H9 (cell line): Measurements from ENCODE around the gene SPOCD1. TPM values are rescaled to one million over a fixed set of nuclear protein-coding genes. Genes with fewer than 3 reads are reported as not detected.

ENCODE experiments used
- DNase-seq: peaks from one replicate; pipeline ENCODE4 v3.0.0-alpha.2; 2017
- H2AFZ ChIP-seq: one replicate; pipeline ENCODE4 v1.6.1; 2013; ENCODE audit warnings: mild to moderate bottlenecking, low read length, control low read depth, moderate library complexity
- H2AK5ac ChIP-seq: 2 replicates; pipeline ENCODE4 v1.6.1; 2013; ENCODE audit warnings: low read length, control low read depth, mixed read lengths; ENCODE audit not compliant: insufficient read length
- H2BK120ac ChIP-seq: one replicate; pipeline ENCODE4 v1.6.1; 2013; ENCODE audit warnings: low read depth, mild to moderate bottlenecking, low read length, control low read depth, inconsistent platforms; ENCODE audit not compliant: poor library complexity, severe bottlenecking
- H2BK12ac ChIP-seq: 2 replicates; pipeline ENCODE4 v1.6.1; 2013; ENCODE audit warnings: low read length, control low read depth, mixed read lengths, low read depth; ENCODE audit not compliant: insufficient read length
- H2BK15ac ChIP-seq: 2 replicates; pipeline ENCODE4 v1.6.1; 2013; ENCODE audit warnings: low read depth, low read length, control low read depth
- H2BK20ac ChIP-seq: one replicate; pipeline ENCODE4 v1.6.1; 2013; ENCODE audit warnings: low read depth, mild to moderate bottlenecking, low read length, control low read depth, inconsistent platforms; ENCODE audit not compliant: poor library complexity, severe bottlenecking
- H2BK5ac ChIP-seq: 2 replicates; pipeline ENCODE4 v1.6.1; 2013; ENCODE audit warnings: low read length, control low read depth, mixed read lengths; ENCODE audit not compliant: insufficient read length
- H3K14ac ChIP-seq: 2 replicates; pipeline ENCODE4 v1.6.1; 2013; ENCODE audit warnings: low read length, control low read depth; ENCODE audit not compliant: insufficient read depth
- H3K18ac ChIP-seq: 2 replicates; pipeline ENCODE4 v1.6.1; 2013; ENCODE audit warnings: low read depth, mild to moderate bottlenecking, mixed read lengths, low read length, control low read depth; ENCODE audit not compliant: insufficient read length
- H3K23ac ChIP-seq: 2 replicates; pipeline ENCODE4 v1.6.1; 2013; ENCODE audit warnings: low read length, control low read depth, mixed read lengths, low read depth; ENCODE audit not compliant: insufficient read length
- H3K23me2 ChIP-seq: 2 replicates; pipeline ENCODE4 v1.6.1; 2013; ENCODE audit warnings: low read depth, mild to moderate bottlenecking, mixed read lengths, low read length, control low read depth; ENCODE audit not compliant: insufficient read length, poor library complexity, severe bottlenecking
- H3K27ac ChIP-seq: 2 replicates; pipeline ENCODE4 v1.5.1; 2013; ENCODE audit warnings: low read length, control low read depth, mixed read lengths, low read depth; ENCODE audit not compliant: insufficient read length
- H3K27me3 ChIP-seq: 2 replicates; pipeline ENCODE4 v1.6.1; 2013; ENCODE audit warnings: low read length, control low read depth, inconsistent platforms; ENCODE audit not compliant: insufficient read depth
- H3K4ac ChIP-seq: 2 replicates; pipeline ENCODE4 v1.6.1; 2013; ENCODE audit warnings: low read depth, mild to moderate bottlenecking, control low read depth, inconsistent platforms, low read length, moderate library complexity
- H3K4me1 ChIP-seq: 2 replicates; pipeline ENCODE4 v1.6.1; 2013; ENCODE audit warnings: low read length, control low read depth, inconsistent platforms; ENCODE audit not compliant: insufficient read depth
- H3K4me2 ChIP-seq: 2 replicates; pipeline ENCODE4 v1.6.1; 2013; ENCODE audit warnings: low read length, control low read depth, mixed read lengths; ENCODE audit not compliant: insufficient read length, insufficient read depth
- H3K56ac ChIP-seq: 2 replicates; pipeline ENCODE4 v1.6.1; 2013; ENCODE audit warnings: low read depth, mild to moderate bottlenecking, mixed read lengths, low read length, control low read depth; ENCODE audit not compliant: insufficient read length
- H3K79me1 ChIP-seq: 2 replicates; pipeline ENCODE4 v1.6.1; 2013; ENCODE audit warnings: low read depth, mild to moderate bottlenecking, moderate library complexity, low read length, control low read depth, inconsistent platforms; ENCODE audit not compliant: insufficient read depth, poor library complexity, severe bottlenecking
- H3K79me2 ChIP-seq: 2 replicates; pipeline ENCODE4 v1.6.1; 2013; ENCODE audit warnings: low read length, control low read depth, inconsistent platforms; ENCODE audit not compliant: insufficient read depth
- H3K9ac ChIP-seq: 2 replicates; pipeline ENCODE4 v1.6.1; 2013; ENCODE audit warnings: low read length, control low read depth, mixed read lengths; ENCODE audit not compliant: insufficient read length; ENCODE audit errors: extremely low read depth
- H3K9me3 ChIP-seq: one replicate; pipeline ENCODE4 v1.6.1; 2013; ENCODE audit warnings: low read depth, low read length, inconsistent platforms; ENCODE audit not compliant: control insufficient read depth
- H3T11ph ChIP-seq: one replicate; pipeline ENCODE4 v1.6.1; 2013; ENCODE audit warnings: mild to moderate bottlenecking, low read length, control low read depth, inconsistent platforms
- H4K20me1 ChIP-seq: one replicate; pipeline ENCODE4 v1.6.1; 2013; ENCODE audit not compliant: control insufficient read depth, insufficient read length, insufficient read depth
- H4K5ac ChIP-seq: 2 replicates; pipeline ENCODE4 v1.6.1; 2013; ENCODE audit warnings: low read depth, mild to moderate bottlenecking, mixed read lengths, low read length, control low read depth; ENCODE audit not compliant: insufficient read length
- H4K8ac ChIP-seq: replicated peaks from 2 replicates; pipeline ENCODE4 v1.6.1; 2013; ENCODE audit warnings: low read length, control low read depth, mixed read lengths, low read depth; ENCODE audit not compliant: insufficient read length
- H4K91ac ChIP-seq: 2 replicates; pipeline ENCODE4 v1.6.1; 2013; ENCODE audit warnings: low read depth, mild to moderate bottlenecking, moderate library complexity, mixed read lengths, low read length, control low read depth; ENCODE audit not compliant: insufficient read length
- H3K27ac Mint-ChIP-seq, 3 experiments: 2 replicates in 2 of 3; 3 replicates in 1 of 3; pipeline ENCODE4 v1.8.0; 2020 to 2021; ENCODE audit warnings: mixed read lengths in 3 of 3, mild to moderate bottlenecking in 1 of 3, moderate library complexity in 1 of 3
- H3K27me3 Mint-ChIP-seq: 2 replicates; pipeline ENCODE4 v1.8.0; 2021; ENCODE audit warnings: low read depth, mild to moderate bottlenecking, moderate library complexity, mixed read lengths
- H3K36me3 Mint-ChIP-seq, 3 experiments: 2 replicates in 2 of 3; 3 replicates in 1 of 3; pipeline ENCODE4 v1.8.0; 2020 to 2021; ENCODE audit warnings: low read depth in 3 of 3, mixed read lengths in 3 of 3; ENCODE audit not compliant: insufficient read depth in 1 of 3
- H3K4me1 Mint-ChIP-seq, 2 experiments: 2 replicates each; pipeline ENCODE4 v1.8.0; 2020; ENCODE audit warnings: mixed read lengths in 2 of 2
- H3K4me3 Mint-ChIP-seq, 2 experiments: 2 replicates in 1 of 2; 3 replicates in 1 of 2; pipeline ENCODE4 v1.8.0; 2020 to 2021; ENCODE audit warnings: mild to moderate bottlenecking in 2 of 2, mixed read lengths in 2 of 2, moderate library complexity in 1 of 2
- H3K9me3 Mint-ChIP-seq, 2 experiments: 2 replicates in 1 of 2; 3 replicates in 1 of 2; pipeline ENCODE4 v1.8.0; 2020; ENCODE audit warnings: mild to moderate bottlenecking in 2 of 2, mixed read lengths in 2 of 2, moderate library complexity in 1 of 2
- CTCF ChIP-seq: fragments of 200-600 bp; sonication (generic); conservative IDR thresholded peaks from 3 replicates; pipeline ENCODE4 v1.8.0; 2021; ENCODE audit warnings: antibody characterized with exemption, mild to moderate bottlenecking
- WGBS: extraction: QIAGEN DNeasy Blood & Tissue Kit; methylation state at CpG from one replicate; pipeline ENCODE4 v1.1.7; 2013; ENCODE audit warnings: missing lambda C conversion rate, low lambda C conversion rate, mixed read lengths; ENCODE audit not compliant: insufficient read length; ENCODE audit errors: extremely low coverage; 5-methylcytosine and 5-hydroxymethylcytosine counted together
- total RNA-seq: library from RNA; stranded (reverse); gene quantifications from 2 replicates; pipeline ENCODE4 v1.2.1, GENCODE V29; 2021

Gene SPOCD1
- total RNA-seq, 1 experiment from 2014 or later: 1.5 TPM

DNA sequence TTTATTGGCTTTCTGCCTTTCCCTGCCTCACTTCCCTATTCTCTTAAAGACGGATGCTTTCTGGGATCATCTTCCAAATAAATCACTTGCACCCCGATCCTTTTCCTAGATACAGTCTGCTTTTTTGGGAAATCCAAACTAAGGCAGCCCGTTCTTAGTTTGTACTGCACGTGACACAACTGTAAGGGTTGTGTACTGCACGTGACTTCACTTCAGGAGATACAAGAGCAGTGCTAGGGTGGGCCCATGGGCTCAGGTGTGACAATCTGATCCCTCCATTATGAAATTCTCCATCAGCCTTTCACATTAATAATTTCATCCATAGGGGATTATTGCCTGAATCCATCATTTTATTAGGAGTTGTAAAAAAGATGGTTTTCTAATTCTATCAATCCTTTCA, 33.8 kb upstream of the SPOCD1 start:
- H3K27me3 ChIP-seq: no peaks in the 10 kb centered on the region
- H4K5ac ChIP-seq: no peak overlapping the region
- no peak overlapping the region for H2BK15ac ChIP-seq
- no peak overlapping the region for H4K91ac ChIP-seq
- no peak for DNase-seq
- no peaks in the 10 kb centered on the region for H3K79me2 ChIP-seq
- Mint-ChIP-seq H3K4me1 (0 out of 4 replicates have a peak, but pooled peaks cover 0 to 2% of the 10 kb centered on the region in 2 experiments), H3K4me3 (no peak overlapping the region), H3K27ac (no peak overlapping the region), H3K36me3 (no peaks in the 10 kb centered on the region; a peak in 1 of 7 replicates), H3K27me3 (no peaks in the 10 kb centered on the region), H3K9me3 (no peaks in the 10 kb centered on the region)
- no peak overlapping the region for H2BK5ac ChIP-seq
- WGBS: no CpG with 5 or more reads among the region's 5 CpGs
- H2BK120ac ChIP-seq: no peak overlapping the region
- no peak overlapping the region for H3K4ac ChIP-seq
- no peak overlapping the region for H4K8ac ChIP-seq
- no peaks in the 10 kb centered on the region for H3K23me2 ChIP-seq
- TF ChIP-seq CTCF: no peak
- no peak overlapping the region for H3K23ac ChIP-seq
- no peak overlapping the region for H2BK12ac ChIP-seq
- no peak overlapping the region for H3T11ph ChIP-seq
- H2AK5ac ChIP-seq: no peak overlapping the region
- H3K14ac ChIP-seq: no peak overlapping the region
- no peak overlapping the region for H3K56ac ChIP-seq
- no peak overlapping the region for H3K27ac ChIP-seq
- H3K79me1 ChIP-seq: no peaks in the 10 kb centered on the region
- H3K4me2 ChIP-seq: no peak overlapping the region
- no peak overlapping the region for H2AFZ ChIP-seq
- no peaks in the 10 kb centered on the region for H3K9me3 ChIP-seq
- H3K18ac ChIP-seq: no peak overlapping the region
- H3K9ac ChIP-seq: no peak overlapping the region
- no peaks in the 10 kb centered on the region for H4K20me1 ChIP-seq
- no peaks in the 10 kb centered on the region for H3K4me1 ChIP-seq
- H2BK20ac ChIP-seq: no peak overlapping the region
